GM19397 (cell line): Measurements from ENCODE around the gene HNRNPF.

ENCODE experiments used
- ATAC-seq: cut with Tn5 transposase; IDR thresholded peaks from one replicate; pipeline ENCODE4 v1.9.1; 2021; ENCODE audit warnings: mild to moderate bottlenecking, moderate library complexity; ENCODE audit not compliant: unreplicated experiment

The HNRNPF gene

DNA sequence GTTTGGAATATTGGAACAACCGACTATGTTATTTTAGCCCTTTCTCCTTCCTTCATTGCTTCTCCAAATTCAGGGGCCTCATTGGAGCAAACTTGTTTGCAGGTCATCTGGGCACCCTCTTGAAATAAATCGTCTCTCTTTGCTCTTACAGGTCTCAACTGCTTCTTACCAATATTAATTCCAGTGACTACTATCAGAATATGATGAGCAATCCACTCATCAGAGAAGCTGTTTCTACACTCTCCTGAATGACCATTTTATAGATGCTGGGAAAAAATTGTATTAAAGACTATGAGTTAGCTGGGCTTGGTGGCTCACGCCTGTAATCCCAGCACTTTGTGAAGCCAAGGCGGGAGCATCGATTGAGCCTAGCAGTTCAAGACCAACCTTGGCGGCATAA lies 12.5 kb upstream of the HNRNPF start:
- ATAC-seq = no peak

DNA sequence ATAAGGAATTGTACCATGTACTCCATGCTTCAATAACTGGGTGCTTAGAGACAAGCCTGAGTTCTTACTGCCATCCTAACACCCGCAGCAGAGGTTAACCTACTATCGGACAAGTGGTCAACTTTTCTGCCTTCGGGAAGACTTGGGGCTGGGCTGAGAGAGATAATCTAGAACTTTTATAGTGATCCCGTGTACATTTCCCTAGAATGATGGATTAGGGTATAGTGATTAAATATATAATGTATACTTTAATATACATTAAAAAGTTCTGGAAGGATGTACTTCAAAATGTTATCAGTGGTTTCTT lies 12.2 kb upstream of the HNRNPF start:
- ATAC-seq = no peak

- ATAC-seq = peak; percentile 88
Measured at GRCh38 chr10:43420369-43421200, 11.6 kb upstream of the HNRNPF start.

- no peak for ATAC-seq
Measured at GRCh38 chr10:43419997-43420368, 11.0 kb upstream of the HNRNPF start.

GRCh38 chr10:43417950-43418768 lies 9.2 kb upstream of the HNRNPF start:
- ATAC-seq = no peak

DNA sequence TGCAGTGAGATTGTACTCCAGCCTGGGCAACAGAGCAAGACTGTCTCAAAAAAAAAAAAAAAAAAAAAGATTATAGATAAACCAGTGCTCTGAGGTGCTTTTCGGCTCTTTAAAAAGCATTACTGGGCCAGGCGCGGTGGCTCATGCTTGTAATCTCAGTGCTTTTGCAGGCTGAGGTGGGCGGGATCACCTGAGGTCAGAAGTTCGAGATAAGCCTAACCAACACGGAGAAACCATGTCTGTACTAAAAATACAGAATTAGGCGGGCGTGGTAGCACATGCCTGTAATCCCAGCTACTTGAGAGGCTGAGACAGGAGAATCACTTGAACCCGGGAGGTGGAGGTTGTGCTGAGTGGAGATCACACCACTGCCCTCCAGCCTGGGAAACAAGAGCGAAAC lies 6.6 kb upstream of the HNRNPF start:
- no peak for ATAC-seq

- no peak for ATAC-seq
Measured at GRCh38 chr10:43411536-43411935, 2.5 kb upstream of the HNRNPF start.

GRCh38 chr10:43410345-43410744 lies 1.4 kb upstream of the HNRNPF start:
- no peak for ATAC-seq

DNA sequence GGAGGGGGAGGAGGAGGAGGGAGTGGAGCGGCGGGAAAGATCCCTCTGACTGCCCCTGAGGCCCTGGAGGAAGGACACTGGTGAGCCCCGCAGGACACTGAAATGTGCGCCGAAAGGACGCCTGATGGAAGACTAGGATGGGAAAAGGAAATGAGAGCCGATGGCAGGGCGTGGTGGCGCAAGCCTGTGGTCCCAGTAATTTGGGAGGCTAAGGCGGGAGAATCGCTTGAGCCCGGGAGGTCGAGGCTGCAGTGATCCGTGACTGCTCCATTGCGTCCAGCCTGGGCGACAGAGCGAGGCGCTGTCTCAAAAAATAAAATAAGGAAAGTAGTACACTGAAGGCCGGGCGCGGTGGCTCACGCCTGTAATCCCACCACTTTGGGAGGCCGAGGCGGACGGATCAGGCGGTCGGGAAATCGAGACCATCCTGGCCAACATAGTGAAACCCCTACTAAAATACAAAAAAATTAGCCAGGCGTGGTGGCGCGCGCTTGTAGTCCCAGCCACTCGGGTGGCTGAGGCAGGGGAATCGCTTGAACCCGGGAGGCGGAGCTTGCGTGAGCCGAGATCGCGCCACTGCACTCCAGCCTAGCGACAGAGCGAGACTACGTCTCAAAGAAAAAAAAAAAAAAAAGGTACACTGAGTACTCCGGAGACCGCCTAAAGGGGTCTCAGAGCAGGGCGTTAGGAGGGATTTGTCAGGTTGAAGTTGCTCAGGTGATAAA lies 561 bp upstream of the HNRNPF start:
- no peak for ATAC-seq

GRCh38 chr10:43408331-43408709 lies 666 bp downstream of the HNRNPF start:
- peak; percentile 2 for ATAC-seq

GRCh38 chr10:43407576-43408330 lies 1.2 kb downstream of the HNRNPF start:
- ATAC-seq = peak; percentile 39

- peak; percentile 20 for ATAC-seq
Measured at GRCh38 chr10:43407148-43407575, 1.8 kb downstream of the HNRNPF start.

DNA sequence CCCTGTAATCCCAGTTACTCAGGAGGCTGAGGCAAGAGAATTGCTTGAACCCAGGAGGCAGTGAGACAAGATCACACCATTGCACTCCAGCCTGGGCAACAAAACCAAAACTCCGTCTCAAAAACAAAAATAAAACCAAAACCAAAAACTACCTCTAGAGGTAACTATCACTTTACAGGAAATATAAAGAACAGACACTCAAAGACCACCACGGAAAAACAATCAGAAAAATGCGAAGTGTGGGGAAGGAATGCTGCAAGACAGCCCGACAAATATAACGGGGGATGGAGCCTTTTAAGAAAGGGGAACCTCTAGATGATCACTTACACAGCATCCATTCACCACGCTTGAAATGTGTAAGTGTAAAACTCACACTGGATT lies 4.3 kb downstream of the HNRNPF start:
- ATAC-seq = no peak

DNA sequence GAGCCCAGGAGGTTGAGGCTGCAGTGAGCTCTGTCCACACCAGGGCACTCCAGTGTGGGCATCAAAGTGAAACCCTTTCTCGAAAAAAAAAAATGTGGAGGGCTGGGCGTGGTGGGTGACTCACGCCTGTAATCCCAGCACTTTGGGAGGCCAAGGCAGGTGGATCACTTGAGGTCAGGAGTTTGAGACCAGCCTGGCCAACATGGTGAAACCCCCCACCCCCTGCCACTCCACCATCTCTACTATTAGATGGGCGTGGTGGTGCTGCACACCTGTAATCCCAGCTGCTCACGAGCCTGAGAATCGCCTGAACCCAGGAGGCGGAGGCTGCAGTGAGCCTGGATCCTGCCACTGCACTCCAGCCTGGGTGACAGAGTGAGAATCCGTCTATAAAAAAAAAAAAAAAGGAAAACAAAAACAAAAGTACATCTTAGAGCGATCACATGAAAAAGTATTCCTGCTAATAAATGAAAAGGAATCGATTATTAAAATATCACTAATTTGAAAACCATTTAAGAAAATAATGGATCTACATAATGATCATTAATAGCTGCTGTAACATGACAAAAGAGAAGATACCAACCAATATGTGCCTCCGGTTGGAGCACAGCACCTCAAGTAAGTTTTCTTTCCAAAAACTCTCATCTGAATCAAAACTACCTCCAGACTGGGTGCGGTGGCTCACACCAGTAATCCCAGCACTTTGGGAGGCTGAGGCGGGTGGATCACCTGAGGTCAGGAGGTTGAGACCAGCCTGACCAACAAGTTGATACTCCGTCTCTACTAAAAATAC lies 4.9 kb downstream of the HNRNPF start:
- ATAC-seq = no peak

- ATAC-seq = no peak
Measured at GRCh38 chr10:43402880-43403452, 6.0 kb downstream of the HNRNPF start.

- ATAC-seq = no peak
Measured at GRCh38 chr10:43402176-43402575, 6.8 kb downstream of the HNRNPF start.

GRCh38 chr10:43401627-43402026 lies 7.4 kb downstream of the HNRNPF start:
- no peak for ATAC-seq

DNA sequence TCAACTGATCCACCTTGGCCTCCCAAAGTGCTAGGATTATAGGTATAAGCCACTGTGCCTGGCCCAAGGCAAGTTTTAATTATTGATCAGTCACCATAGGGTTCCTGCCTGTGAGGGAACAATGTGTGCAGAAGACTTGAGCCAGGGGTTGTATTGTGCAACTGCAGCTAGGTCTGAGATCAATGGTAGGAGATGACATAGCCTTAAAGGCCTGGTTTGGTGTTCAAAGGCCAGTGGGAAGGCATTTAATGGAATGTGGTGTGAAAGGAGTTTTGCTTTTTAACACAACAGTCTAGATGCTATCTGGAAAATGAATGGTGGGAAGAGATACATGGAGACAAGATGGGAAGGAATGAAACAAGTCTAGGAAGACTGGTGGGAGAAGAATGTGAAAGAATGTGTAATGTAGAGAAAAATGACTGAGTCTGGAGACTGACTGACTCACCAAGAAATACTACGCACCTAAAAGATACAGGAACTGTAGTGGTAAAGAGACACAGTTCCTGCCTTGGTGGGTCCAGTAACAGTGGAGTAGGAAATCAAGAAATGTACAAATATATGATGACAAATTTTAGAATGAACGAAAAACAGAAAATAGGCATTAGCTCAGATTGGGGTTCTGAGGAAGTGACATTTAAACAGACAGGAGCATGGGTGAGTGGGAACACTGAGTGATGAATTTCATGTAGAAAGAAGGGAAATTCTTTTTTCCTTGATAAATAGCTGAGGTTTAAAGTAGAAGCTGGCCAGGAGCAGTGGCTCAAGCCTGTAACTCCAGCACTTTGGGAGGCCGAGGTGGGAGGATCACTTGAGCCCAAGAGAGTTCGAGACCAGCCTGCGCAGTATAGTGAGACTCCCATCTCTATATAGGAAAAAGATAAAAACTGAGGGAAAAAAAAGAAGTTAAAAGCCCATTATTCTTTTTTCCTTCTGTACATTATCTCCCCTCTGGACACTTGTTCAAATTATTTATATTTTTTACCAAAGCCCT lies 9.4 kb downstream of the HNRNPF start:
- ATAC-seq = no peak

GRCh38 chr10:43398939-43399319 lies 10.1 kb downstream of the HNRNPF start:
- ATAC-seq = no peak
